ENCODE results near the gene GATD1.
A peak's percentile ranks its signal among the peaks of the same experiment; 100 is the strongest.

GATD1 gene

GRCh38 chr11:763549-764321, 13.6 kb downstream of the GATD1 start:
- H3K4me3 ChIP-seq (ENCODE audit: low read length), result no peak overlapping the region
- WGBS (ENCODE audit: extremely low coverage, insufficient coverage, low lambda C conversion rate), result no CpG with 5 or more reads among the region's 22 CpGs

GRCh38 chr11:763073-763463, 14.2 kb downstream of the GATD1 start:
- Histone ChIP-seq H3K36me3 (ENCODE audit: control insufficient read depth, insufficient read depth, low read length) (peaks cover 18% of the 10 kb centered on the region), H3K4me3 (ENCODE audit: low read length) (no peak overlapping the region), H3K79me1 (ENCODE audit: low read length) (no peaks in the 10 kb centered on the region), H3K56ac (ENCODE audit: low read length) (no peak overlapping the region), H3K23ac (ENCODE audit: low read length) (no peak overlapping the region), H3K79me2 (ENCODE audit: control insufficient read depth, insufficient read depth, low read length) (no peaks in the 10 kb centered on the region), H3K9ac (ENCODE audit: low read length) (no peak overlapping the region), H3K4me2 (ENCODE audit: low read length) (no peak overlapping the region), H3K27me3 (ENCODE audit: insufficient read depth, low read length, poor library complexity) (no peaks in the 10 kb centered on the region), H2BK120ac (ENCODE audit: low read depth, low read length) (no peak overlapping the region), H2BK15ac (replicated peaks; ENCODE audit: low read depth) (no peak overlapping the region), H4K8ac (ENCODE audit: low read depth, low read length) (no peak overlapping the region), H2AK5ac (ENCODE audit: low read length) (no peak overlapping the region), H3K4me1 (ENCODE audit: control insufficient read depth, low read depth, low read length) (peaks cover 3% of the 10 kb centered on the region), H3K27ac (ENCODE audit: low read depth, low read length) (no peak overlapping the region), H3K4ac (ENCODE audit: low read depth, low read length) (no peak overlapping the region), H4K5ac (ENCODE audit: low read length) (no peak overlapping the region), H2BK5ac (ENCODE audit: low read length) (no peak overlapping the region), H3K18ac (ENCODE audit: low read length) (no peak overlapping the region)
- no CpG with 5 or more reads among the region's 24 CpGs for WGBS (ENCODE audit: extremely low coverage, insufficient coverage, low lambda C conversion rate)
- peak; percentile 55 for DNase-seq

More at GRCh38 chr11:763549-764321, 13.6 kb downstream of the GATD1 start:
- H3K79me2 ChIP-seq (ENCODE audit: control insufficient read depth, insufficient read depth, low read length), result no peaks in the 10 kb centered on the region
- H2AK5ac ChIP-seq (ENCODE audit: low read length), result no peak overlapping the region
- H3K27me3 ChIP-seq (ENCODE audit: insufficient read depth, low read length, poor library complexity), result no peaks in the 10 kb centered on the region
- peaks cover 18% of the 10 kb centered on the region for H3K36me3 ChIP-seq (ENCODE audit: control insufficient read depth, insufficient read depth, low read length)
- H3K56ac ChIP-seq (ENCODE audit: low read length), result no peak overlapping the region
- H2BK15ac ChIP-seq (replicated peaks; ENCODE audit: low read depth), result no peak overlapping the region
- H3K23ac ChIP-seq (ENCODE audit: low read length), result no peak overlapping the region
- H3K27ac ChIP-seq (ENCODE audit: low read depth, low read length), result no peak overlapping the region
- no peak overlapping the region for H4K5ac ChIP-seq (ENCODE audit: low read length)
- no peak overlapping the region for H2BK5ac ChIP-seq (ENCODE audit: low read length)
- H3K9ac ChIP-seq (ENCODE audit: low read length), result no peak overlapping the region
- no peak overlapping the region for H3K4me2 ChIP-seq (ENCODE audit: low read length)
- no peak overlapping the region for H3K4ac ChIP-seq (ENCODE audit: low read depth, low read length)
- no peak for DNase-seq
- H3K18ac ChIP-seq (ENCODE audit: low read length), result no peak overlapping the region
- H2BK120ac ChIP-seq (ENCODE audit: low read depth, low read length), result no peak overlapping the region
- H4K8ac ChIP-seq (ENCODE audit: low read depth, low read length), result no peak overlapping the region
- H3K4me1 ChIP-seq (ENCODE audit: control insufficient read depth, low read depth, low read length), result peaks cover 3% of the 10 kb centered on the region
- no peaks in the 10 kb centered on the region for H3K79me1 ChIP-seq (ENCODE audit: low read length)

GRCh38 chr11:762421-763072, 14.7 kb downstream of the GATD1 start:
- Histone ChIP-seq H3K36me3 (ENCODE audit: control insufficient read depth, insufficient read depth, low read length) (peaks cover 18% of the 10 kb centered on the region), H3K4me3 (ENCODE audit: low read length) (no peak overlapping the region), H3K27me3 (ENCODE audit: insufficient read depth, low read length, poor library complexity) (no peaks in the 10 kb centered on the region), H3K79me2 (ENCODE audit: control insufficient read depth, insufficient read depth, low read length) (no peaks in the 10 kb centered on the region), H3K79me1 (ENCODE audit: low read length) (no peaks in the 10 kb centered on the region), H4K5ac (ENCODE audit: low read length) (no peak overlapping the region), H2BK5ac (ENCODE audit: low read length) (no peak overlapping the region), H2AK5ac (ENCODE audit: low read length) (no peak overlapping the region), H3K4me2 (ENCODE audit: low read length) (no peak overlapping the region), H2BK15ac (replicated peaks; ENCODE audit: low read depth) (no peak overlapping the region), H4K8ac (ENCODE audit: low read depth, low read length) (no peak overlapping the region), H3K23ac (ENCODE audit: low read length) (no peak overlapping the region), H3K18ac (ENCODE audit: low read length) (no peak overlapping the region), H3K9ac (ENCODE audit: low read length) (no peak overlapping the region), H3K56ac (ENCODE audit: low read length) (no peak overlapping the region), H2BK120ac (ENCODE audit: low read depth, low read length) (no peak overlapping the region), H3K4ac (ENCODE audit: low read depth, low read length) (no peak overlapping the region), H3K27ac (ENCODE audit: low read depth, low read length) (no peak overlapping the region), H3K4me1 (ENCODE audit: control insufficient read depth, low read depth, low read length) (peaks cover 3% of the 10 kb centered on the region)
- DNase-seq, result peak; percentile 48
- no CpG with 5 or more reads among the region's 10 CpGs for WGBS (ENCODE audit: extremely low coverage, insufficient coverage, low lambda C conversion rate)

- H3K79me1 ChIP-seq (ENCODE audit: low read length), result peaks cover 5% of the 10 kb centered on the region
- no peak for DNase-seq
- no peak overlapping the region for H3K18ac ChIP-seq (ENCODE audit: low read length)
- no peak overlapping the region for H2BK15ac ChIP-seq (replicated peaks; ENCODE audit: low read depth)
- H3K27ac ChIP-seq (ENCODE audit: low read depth, low read length), result no peak overlapping the region
- H3K36me3 ChIP-seq (ENCODE audit: control insufficient read depth, insufficient read depth, low read length), result peaks cover 18% of the 10 kb centered on the region
- WGBS (ENCODE audit: extremely low coverage, insufficient coverage, low lambda C conversion rate), result no CpG with 5 or more reads among the region's 8 CpGs
- no peak overlapping the region for H3K9ac ChIP-seq (ENCODE audit: low read length)
- H4K8ac ChIP-seq (ENCODE audit: low read depth, low read length), result no peak overlapping the region
- no peaks in the 10 kb centered on the region for H3K79me2 ChIP-seq (ENCODE audit: control insufficient read depth, insufficient read depth, low read length)
- H3K4me1 ChIP-seq (ENCODE audit: control insufficient read depth, low read depth, low read length), result peaks cover 3% of the 10 kb centered on the region
- H3K27me3 ChIP-seq (ENCODE audit: insufficient read depth, low read length, poor library complexity), result no peaks in the 10 kb centered on the region
- H2AK5ac ChIP-seq (ENCODE audit: low read length), result no peak overlapping the region
- no peak overlapping the region for H3K4me3 ChIP-seq (ENCODE audit: low read length)
- no peak overlapping the region for H2BK5ac ChIP-seq (ENCODE audit: low read length)
- no peak overlapping the region for H3K56ac ChIP-seq (ENCODE audit: low read length)
- no peak overlapping the region for H2BK120ac ChIP-seq (ENCODE audit: low read depth, low read length)
- no peak overlapping the region for H3K4ac ChIP-seq (ENCODE audit: low read depth, low read length)
- no peak overlapping the region for H3K23ac ChIP-seq (ENCODE audit: low read length)
- H4K5ac ChIP-seq (ENCODE audit: low read length), result no peak overlapping the region
- H3K4me2 ChIP-seq (ENCODE audit: low read length), result no peak overlapping the region
Measured at GRCh38 chr11:761526-762108, 15.7 kb downstream of the GATD1 start.

GRCh38 chr11:760236-760635, 17.1 kb downstream of the GATD1 start:
- peaks cover 8% of the 10 kb centered on the region for H3K79me1 ChIP-seq (ENCODE audit: low read length)
- H2BK15ac ChIP-seq (replicated peaks; ENCODE audit: low read depth), result no peak overlapping the region

More at GRCh38 chr11:760236-760635, 17.1 kb downstream of the GATD1 start:
- Histone ChIP-seq H2BK5ac (ENCODE audit: low read length) (no peak overlapping the region), H3K36me3 (ENCODE audit: control insufficient read depth, insufficient read depth, low read length) (peaks cover 14% of the 10 kb centered on the region), H4K8ac (ENCODE audit: low read depth, low read length) (no peak overlapping the region), H3K18ac (ENCODE audit: low read length) (no peak overlapping the region), H3K27me3 (ENCODE audit: insufficient read depth, low read length, poor library complexity) (no peaks in the 10 kb centered on the region), H3K4me3 (ENCODE audit: low read length) (no peak overlapping the region), H2AK5ac (ENCODE audit: low read length) (no peak overlapping the region), H3K4me2 (ENCODE audit: low read length) (no peak overlapping the region), H3K79me2 (ENCODE audit: control insufficient read depth, insufficient read depth, low read length) (peaks cover 3% of the 10 kb centered on the region), H3K9ac (ENCODE audit: low read length) (no peak overlapping the region), H3K56ac (ENCODE audit: low read length) (no peak overlapping the region), H3K23ac (ENCODE audit: low read length) (no peak overlapping the region), H2BK120ac (ENCODE audit: low read depth, low read length) (no peak overlapping the region), H4K5ac (ENCODE audit: low read length) (no peak overlapping the region), H3K27ac (ENCODE audit: low read depth, low read length) (no peak overlapping the region), H3K4ac (ENCODE audit: low read depth, low read length) (no peak overlapping the region), H3K4me1 (ENCODE audit: control insufficient read depth, low read depth, low read length) (peaks cover 3% of the 10 kb centered on the region)
- DNase-seq, result no peak

All from mesendoderm (in vitro differentiated cells).